Activated T-cell treated with anti-CD3 and anti-CD28 coated beads, Interleukin-2, amount 50 U/mL, for 72 hours (primary cell): Measurements from ENCODE around the gene PTX3. TPM values are rescaled to one million over a fixed set of nuclear protein-coding genes. Genes with fewer than 3 reads are reported as not detected.

Experiments used
- ATAC-seq, 2 donors: fragments of 150-1000 bp; cut with Tn5 transposase; replicated peaks in 1 of 2; 2 replicates each; pipeline ENCODE4 v1.10.0; 2021; ENCODE audit warnings: moderate library complexity in 2 of 2, mild to moderate bottlenecking in 1 of 2
- DNase-seq, 2 donors: peaks; one replicate each; pipeline ENCODE4 v3.0.0; 2021 to 2022; ENCODE audit warnings: mixed read lengths in 1 of 2
- H3K27ac Mint-ChIP-seq: one replicate; pipeline ENCODE4 v1.8.0; 2022; ENCODE audit warnings: mild to moderate bottlenecking, moderate library complexity, mixed read lengths
- H3K27me3 Mint-ChIP-seq: one replicate; pipeline ENCODE4 v1.8.0; 2022; ENCODE audit warnings: low read depth, mixed read lengths
- H3K36me3 Mint-ChIP-seq, 2 donors: one replicate each; pipeline ENCODE4 v1.8.0; 2022; ENCODE audit warnings: mixed read lengths in 2 of 2, mild to moderate bottlenecking in 1 of 2; ENCODE audit not compliant: insufficient read depth in 2 of 2
- H3K4me1 Mint-ChIP-seq: one replicate; pipeline ENCODE4 v1.8.0; 2022; ENCODE audit warnings: low read depth, mixed read lengths
- H3K4me3 Mint-ChIP-seq, 2 donors: one replicate each; pipeline ENCODE4 v1.8.0; 2022; ENCODE audit warnings: mild to moderate bottlenecking in 2 of 2, mixed read lengths in 2 of 2, moderate library complexity in 2 of 2
- H3K9me3 Mint-ChIP-seq, 2 donors: one replicate each; pipeline ENCODE4 v1.8.0; 2022; ENCODE audit warnings: mixed read lengths in 2 of 2
- total RNA-seq, 2 donors: library from RNA; stranded (reverse); gene quantifications; one replicate each; pipeline ENCODE4 v1.2.3, GENCODE V29; 2022

The PTX3 gene
- under 1 TPM; 0.56 to 0.65 TPM for total RNA-seq

GRCh38 chr3:157436583-157437291, at the start of gene PTX3:
Gene PTX3 (plus strand): TSS chr3:157436850. CDS start chr3:157436934, 84 bp downstream.
- Mint-ChIP-seq H3K27me3 (peaks cover 34% of the 10 kb centered on the region), H3K36me3 (no peaks in the 10 kb centered on the region), H3K27ac (no peak within 1 kb of the TSS), H3K4me1 (peaks cover 14% of the 10 kb centered on the region), H3K4me3 (peak within 1 kb of the TSS; percentile 67 to 72), H3K9me3 (no peaks in the 10 kb centered on the region)
- DNase-seq (no peak), ATAC-seq (peak in 1 of 2 donors; percentile 29)

- ATAC-seq, result no peak
Measured at GRCh38 chr3:157387708-157388435, 48.8 kb upstream of the PTX3 start.

GRCh38 chr3:157388976-157389375, 47.7 kb upstream of the PTX3 start:
- no peaks in the 10 kb centered on the region for H3K27me3 Mint-ChIP-seq
- peaks cover 0 to 1% of the 10 kb centered on the region in 2 donors for H3K36me3 Mint-ChIP-seq
- H3K9me3 Mint-ChIP-seq, result peaks cover 1% of the 10 kb centered on the region in 2 donors
- ATAC-seq (no peak), DNase-seq (no peak)
- no peak overlapping the region for H3K4me3 Mint-ChIP-seq
- no peak overlapping the region for H3K27ac Mint-ChIP-seq
- H3K4me1 Mint-ChIP-seq, result no peaks in the 10 kb centered on the region

More at GRCh38 chr3:157387708-157388435, 48.8 kb upstream of the PTX3 start:
- Mint-ChIP-seq H3K4me1 (no peaks in the 10 kb centered on the region), H3K4me3 (no peak overlapping the region), H3K36me3 (peaks cover 0 to 1% of the 10 kb centered on the region in 2 donors), H3K27me3 (no peaks in the 10 kb centered on the region), H3K9me3 (peaks cover 1% of the 10 kb centered on the region in 2 donors), H3K27ac (no peak overlapping the region)
- DNase-seq, result no peak

GRCh38 chr3:157390713-157391515, 45.7 kb upstream of the PTX3 start:
- Mint-ChIP-seq H3K27me3 (no peaks in the 10 kb centered on the region), H3K27ac (no peak overlapping the region), H3K4me3 (no peak overlapping the region), H3K4me1 (no peaks in the 10 kb centered on the region), H3K9me3 (peaks cover 1% of the 10 kb centered on the region in 2 donors), H3K36me3 (peaks cover 0 to 1% of the 10 kb centered on the region in 2 donors)
- no peak for DNase-seq
- ATAC-seq, result no peak

GRCh38 chr3:157392104-157392503, 44.5 kb upstream of the PTX3 start:
- no peak overlapping the region for H3K27ac Mint-ChIP-seq
- H3K9me3 Mint-ChIP-seq, result peaks cover 1 to 3% of the 10 kb centered on the region in 2 donors
- no peak for ATAC-seq

GRCh38 chr3:157393113-157393512, 43.5 kb upstream of the PTX3 start:
- Mint-ChIP-seq H3K9me3 (peaks cover 1 to 7% of the 10 kb centered on the region in 2 donors), H3K27ac (no peak overlapping the region), H3K36me3 (peaks cover 0 to 1% of the 10 kb centered on the region in 2 donors), H3K4me1 (no peaks in the 10 kb centered on the region), H3K4me3 (no peak overlapping the region), H3K27me3 (no peaks in the 10 kb centered on the region)
- no peak for ATAC-seq
- DNase-seq, result no peak

More at GRCh38 chr3:157392104-157392503, 44.5 kb upstream of the PTX3 start:
- Mint-ChIP-seq H3K27me3 (no peaks in the 10 kb centered on the region), H3K4me1 (no peaks in the 10 kb centered on the region), H3K36me3 (peaks cover 0 to 1% of the 10 kb centered on the region in 2 donors), H3K4me3 (no peak overlapping the region)
- no peak for DNase-seq

- ATAC-seq (no peak), DNase-seq (no peak)
- peaks cover 1 to 7% of the 10 kb centered on the region in 2 donors for H3K9me3 Mint-ChIP-seq
- no peak overlapping the region for H3K27ac Mint-ChIP-seq
- H3K36me3 Mint-ChIP-seq, result peaks cover 0 to 1% of the 10 kb centered on the region in 2 donors
- no peaks in the 10 kb centered on the region for H3K4me1 Mint-ChIP-seq
- no peak overlapping the region for H3K4me3 Mint-ChIP-seq
- no peaks in the 10 kb centered on the region for H3K27me3 Mint-ChIP-seq
Measured at GRCh38 chr3:157394411-157394810, 42.2 kb upstream of the PTX3 start.

- H3K4me3 Mint-ChIP-seq, result no peak overlapping the region
- peaks cover 0 to 5% of the 10 kb centered on the region in 2 donors for H3K9me3 Mint-ChIP-seq
- ATAC-seq (no peak), DNase-seq (no peak)
- no peaks in the 10 kb centered on the region for H3K36me3 Mint-ChIP-seq
- H3K27me3 Mint-ChIP-seq, result no peaks in the 10 kb centered on the region
- H3K4me1 Mint-ChIP-seq, result no peaks in the 10 kb centered on the region
- H3K27ac Mint-ChIP-seq, result no peak overlapping the region
Measured at GRCh38 chr3:157398598-157398997, 38.1 kb upstream of the PTX3 start.

GRCh38 chr3:157404381-157404780, 32.3 kb upstream of the PTX3 start:
- Mint-ChIP-seq H3K4me3 (no peak overlapping the region), H3K36me3 (no peaks in the 10 kb centered on the region), H3K9me3 (no peaks in the 10 kb centered on the region), H3K27ac (no peak overlapping the region), H3K27me3 (no peaks in the 10 kb centered on the region), H3K4me1 (no peaks in the 10 kb centered on the region)
- no peak for ATAC-seq
- DNase-seq, result no peak

- DNase-seq, result no peak
- H3K36me3 Mint-ChIP-seq, result no peaks in the 10 kb centered on the region
- H3K4me3 Mint-ChIP-seq, result no peak overlapping the region
- no peaks in the 10 kb centered on the region for H3K9me3 Mint-ChIP-seq
- no peak overlapping the region for H3K27ac Mint-ChIP-seq
- no peaks in the 10 kb centered on the region for H3K27me3 Mint-ChIP-seq
- H3K4me1 Mint-ChIP-seq, result no peaks in the 10 kb centered on the region
- ATAC-seq, result no peak
Measured at GRCh38 chr3:157405457-157405856, 31.2 kb upstream of the PTX3 start.

- H3K27me3 Mint-ChIP-seq, result no peaks in the 10 kb centered on the region
- DNase-seq, result no peak
- no peaks in the 10 kb centered on the region for H3K36me3 Mint-ChIP-seq
- ATAC-seq, result no peak
- H3K27ac Mint-ChIP-seq, result no peak overlapping the region
- H3K9me3 Mint-ChIP-seq, result no peaks in the 10 kb centered on the region
- H3K4me1 Mint-ChIP-seq, result no peaks in the 10 kb centered on the region
- no peak overlapping the region for H3K4me3 Mint-ChIP-seq
Measured at GRCh38 chr3:157406394-157406793, 30.3 kb upstream of the PTX3 start.

- Mint-ChIP-seq H3K9me3 (no peaks in the 10 kb centered on the region), H3K36me3 (no peaks in the 10 kb centered on the region), H3K4me1 (no peaks in the 10 kb centered on the region), H3K27ac (no peak overlapping the region), H3K4me3 (no peak overlapping the region), H3K27me3 (no peaks in the 10 kb centered on the region)
- DNase-seq (no peak), ATAC-seq (no peak)
Measured at GRCh38 chr3:157407769-157408168, 28.9 kb upstream of the PTX3 start.
